Activated CD4-positive, alpha-beta T cell treated with anti-CD3 and anti-CD28 coated beads, Interleukin-2, amount 10 ng/mL, durations not matched to agents 24 days and 14 days (primary cell): ENCODE data around the gene FGF16. TPM values are rescaled to one million over a fixed set of nuclear protein-coding genes. Genes with fewer than 3 reads are reported as not detected.

Source experiments
- DNase-seq: peaks from one replicate; pipeline ENCODE4 v3.0.0; 2022
- H3K27ac Mint-ChIP-seq: one replicate; pipeline ENCODE4 v1.8.0; 2022; ENCODE audit warnings: mild to moderate bottlenecking, mixed read lengths
- H3K27me3 Mint-ChIP-seq: one replicate; pipeline ENCODE4 v1.8.0; 2022; ENCODE audit warnings: mixed read lengths
- H3K36me3 Mint-ChIP-seq: one replicate; pipeline ENCODE4 v1.8.0; 2022; ENCODE audit warnings: low read depth, mild to moderate bottlenecking, mixed read lengths
- H3K4me1 Mint-ChIP-seq: one replicate; pipeline ENCODE4 v1.8.0; 2021; ENCODE audit warnings: mixed read lengths
- H3K4me3 Mint-ChIP-seq: one replicate; pipeline ENCODE4 v1.8.0; 2022; ENCODE audit warnings: mild to moderate bottlenecking, moderate library complexity, mixed read lengths
- H3K9me3 Mint-ChIP-seq: one replicate; pipeline ENCODE4 v1.8.0; 2021; ENCODE audit warnings: mixed read lengths
- intact Hi-C: fragments of 100-400 bp; cut with micrococcal nuclease; formaldehyde crosslinking; loops from one replicate; pipeline ENCODE4 v1.15.1; 2023
- total RNA-seq: library from RNA; stranded (reverse); gene quantifications from 2 replicates; pipeline ENCODE4 v1.2.3, GENCODE V29; 2022

FGF16 gene
- total RNA-seq, 1 donor from 2014 or later = not detected

GRCh38 chrX:77436271-77436670 lies 10.9 kb upstream of the FGF16 start:
- Mint-ChIP-seq H3K9me3 (no peaks in the 10 kb centered on the region), H3K4me3 (no peak overlapping the region), H3K27me3 (no peaks in the 10 kb centered on the region), H3K36me3 (no peaks in the 10 kb centered on the region), H3K4me1 (no peaks in the 10 kb centered on the region), H3K27ac (no peak overlapping the region)
- intact Hi-C loops = no loop called here
- no peak for DNase-seq

- no peak for DNase-seq
- intact Hi-C loops = no loop called here
- no peaks in the 10 kb centered on the region for H3K27me3 Mint-ChIP-seq
- H3K4me3 Mint-ChIP-seq = no peak overlapping the region
- H3K36me3 Mint-ChIP-seq = no peaks in the 10 kb centered on the region
- no peaks in the 10 kb centered on the region for H3K4me1 Mint-ChIP-seq
- H3K9me3 Mint-ChIP-seq = no peaks in the 10 kb centered on the region
- no peak overlapping the region for H3K27ac Mint-ChIP-seq
Measured at GRCh38 chrX:77436682-77437081, 10.5 kb upstream of the FGF16 start.

GRCh38 chrX:77440330-77440729 lies 6.9 kb upstream of the FGF16 start:
- no peak overlapping the region for H3K4me3 Mint-ChIP-seq
- peaks cover 2% of the 10 kb centered on the region for H3K4me1 Mint-ChIP-seq
- intact Hi-C loops = loop anchor here (10.0 kb wide), 1 partner anchor 436 kb away; no protein-coding TSS in a partner anchor
- H3K27ac Mint-ChIP-seq = no peak overlapping the region
- H3K9me3 Mint-ChIP-seq = no peaks in the 10 kb centered on the region
- no peak for DNase-seq
- H3K36me3 Mint-ChIP-seq = no peaks in the 10 kb centered on the region
- peaks cover 2% of the 10 kb centered on the region for H3K27me3 Mint-ChIP-seq

- Mint-ChIP-seq H3K27ac (no peak overlapping the region), H3K36me3 (no peaks in the 10 kb centered on the region), H3K4me3 (no peak overlapping the region), H3K4me1 (peaks cover 4% of the 10 kb centered on the region), H3K9me3 (no peaks in the 10 kb centered on the region), H3K27me3 (peaks cover 4% of the 10 kb centered on the region)
- intact Hi-C loops = loop anchor here (10.0 kb wide), 1 partner anchor 436 kb away; no protein-coding TSS in a partner anchor
- no peak for DNase-seq
Measured at GRCh38 chrX:77441033-77441432, 6.2 kb upstream of the FGF16 start.

GRCh38 chrX:77441479-77441878 lies 5.7 kb upstream of the FGF16 start:
- Mint-ChIP-seq H3K27ac (no peak overlapping the region), H3K4me1 (peaks cover 6% of the 10 kb centered on the region), H3K27me3 (peaks cover 4% of the 10 kb centered on the region), H3K9me3 (no peaks in the 10 kb centered on the region), H3K4me3 (no peak overlapping the region), H3K36me3 (no peaks in the 10 kb centered on the region)
- intact Hi-C loops = loop anchor here (10.0 kb wide), 1 partner anchor 437 kb away; no protein-coding TSS in a partner anchor
- no peak for DNase-seq

- H3K4me1 Mint-ChIP-seq = peaks cover 11% of the 10 kb centered on the region
- H3K36me3 Mint-ChIP-seq = no peaks in the 10 kb centered on the region
- H3K27me3 Mint-ChIP-seq = peaks cover 13% of the 10 kb centered on the region
- no peak overlapping the region for H3K27ac Mint-ChIP-seq
- intact Hi-C loops = loop anchor here (10.0 kb wide), 1 partner anchor 438 kb away; no protein-coding TSS in a partner anchor
- no peak overlapping the region for H3K4me3 Mint-ChIP-seq
- DNase-seq = no peak
- no peaks in the 10 kb centered on the region for H3K9me3 Mint-ChIP-seq
Measured at GRCh38 chrX:77442728-77443127, 4.5 kb upstream of the FGF16 start.

GRCh38 chrX:77444075-77444474 lies 3.1 kb upstream of the FGF16 start:
- no peak overlapping the region for H3K4me3 Mint-ChIP-seq

GRCh38 chrX:77444545-77444944 lies 2.6 kb upstream of the FGF16 start:
- H3K36me3 Mint-ChIP-seq = no peaks in the 10 kb centered on the region
- H3K27me3 Mint-ChIP-seq = peaks cover 17% of the 10 kb centered on the region
- no peaks in the 10 kb centered on the region for H3K9me3 Mint-ChIP-seq
- H3K4me1 Mint-ChIP-seq = peaks cover 11% of the 10 kb centered on the region
- no peak overlapping the region for H3K4me3 Mint-ChIP-seq
- no peak for DNase-seq
- intact Hi-C loops = loop anchor here (10.0 kb wide), 1 partner anchor 440 kb away; no protein-coding TSS in a partner anchor
- H3K27ac Mint-ChIP-seq = no peak overlapping the region

More at GRCh38 chrX:77444075-77444474, 3.1 kb upstream of the FGF16 start:
- intact Hi-C loops = loop anchor here (10.0 kb wide), 1 partner anchor 439 kb away; no protein-coding TSS in a partner anchor
- H3K9me3 Mint-ChIP-seq = no peaks in the 10 kb centered on the region
- H3K4me1 Mint-ChIP-seq = peaks cover 11% of the 10 kb centered on the region
- DNase-seq = no peak
- H3K36me3 Mint-ChIP-seq = no peaks in the 10 kb centered on the region
- peaks cover 17% of the 10 kb centered on the region for H3K27me3 Mint-ChIP-seq
- no peak overlapping the region for H3K27ac Mint-ChIP-seq

GRCh38 chrX:77446029-77446585 lies 1.1 kb upstream of the FGF16 start:
- H3K9me3 Mint-ChIP-seq = no peaks in the 10 kb centered on the region
- no peak overlapping the region for H3K27ac Mint-ChIP-seq
- H3K4me3 Mint-ChIP-seq = peak overlapping the region; percentile 78
- DNase-seq = peak; percentile 59
- intact Hi-C loops = loop anchor here (10.0 kb wide), 1 partner anchor 441 kb away; no protein-coding TSS in a partner anchor
- H3K36me3 Mint-ChIP-seq = no peaks in the 10 kb centered on the region
- peaks cover 21% of the 10 kb centered on the region for H3K27me3 Mint-ChIP-seq
- H3K4me1 Mint-ChIP-seq = peaks cover 11% of the 10 kb centered on the region

- Mint-ChIP-seq H3K9me3 (no peaks in the 10 kb centered on the region), H3K4me1 (peaks cover 8% of the 10 kb centered on the region), H3K36me3 (no peaks in the 10 kb centered on the region), H3K4me3 (no peak overlapping the region), H3K27me3 (peaks cover 21% of the 10 kb centered on the region), H3K27ac (no peak overlapping the region)
- DNase-seq = no peak
- intact Hi-C loops = loop anchor here (10.0 kb wide), 1 partner anchor 443 kb away; no protein-coding TSS in a partner anchor
Measured at GRCh38 chrX:77447653-77448569, 722 bp downstream of the FGF16 start.

GRCh38 chrX:77450415-77450814 lies 3.2 kb downstream of the FGF16 start:
- DNase-seq = no peak
- no peaks in the 10 kb centered on the region for H3K9me3 Mint-ChIP-seq
- peaks cover 8% of the 10 kb centered on the region for H3K4me1 Mint-ChIP-seq
- H3K36me3 Mint-ChIP-seq = no peaks in the 10 kb centered on the region
- intact Hi-C loops = no loop called here
- no peak overlapping the region for H3K27ac Mint-ChIP-seq
- H3K27me3 Mint-ChIP-seq = peaks cover 20% of the 10 kb centered on the region
- H3K4me3 Mint-ChIP-seq = no peak overlapping the region

GRCh38 chrX:77450996-77451395 lies 3.8 kb downstream of the FGF16 start:
- DNase-seq = no peak
- H3K27ac Mint-ChIP-seq = no peak overlapping the region
- peaks cover 17% of the 10 kb centered on the region for H3K27me3 Mint-ChIP-seq
- intact Hi-C loops = no loop called here
- no peak overlapping the region for H3K4me3 Mint-ChIP-seq
- H3K36me3 Mint-ChIP-seq = no peaks in the 10 kb centered on the region
- peaks cover 6% of the 10 kb centered on the region for H3K4me1 Mint-ChIP-seq
- H3K9me3 Mint-ChIP-seq = no peaks in the 10 kb centered on the region

GRCh38 chrX:77453190-77453589 lies 6.0 kb downstream of the FGF16 start:
- no peak for DNase-seq
- Mint-ChIP-seq H3K27me3 (peaks cover 9% of the 10 kb centered on the region), H3K9me3 (no peaks in the 10 kb centered on the region), H3K36me3 (no peaks in the 10 kb centered on the region), H3K4me1 (no peaks in the 10 kb centered on the region), H3K27ac (no peak overlapping the region), H3K4me3 (no peak overlapping the region)
- intact Hi-C loops = no loop called here

- no peaks in the 10 kb centered on the region for H3K4me1 Mint-ChIP-seq
- peaks cover 2% of the 10 kb centered on the region for H3K27me3 Mint-ChIP-seq
- H3K4me3 Mint-ChIP-seq = no peak overlapping the region
- no peaks in the 10 kb centered on the region for H3K36me3 Mint-ChIP-seq
- intact Hi-C loops = no loop called here
- DNase-seq = no peak
- no peaks in the 10 kb centered on the region for H3K9me3 Mint-ChIP-seq
- H3K27ac Mint-ChIP-seq = no peak overlapping the region
Measured at GRCh38 chrX:77455437-77455836, 8.2 kb downstream of the FGF16 start.
